GM12878 (cell line): ENCODE results near the gene PDE11A. TPM values are rescaled to one million over a fixed set of nuclear protein-coding genes. Genes with fewer than 3 reads are reported as not detected.

ENCODE experiments used
- ATAC-seq: fragments of 200-7000 bp; cut with Tn5 transposase; 3 replicates; pipeline ENCODE4 v1.9.1; 2020; ENCODE audit warnings: mild to moderate bottlenecking, moderate library complexity
- BruUV-seq: library from RNA; stranded (reverse); fragments of 400-500 nt; replicated peaks from 2 replicates; lab custom pipeline; 2021; lab: Mats Ljungman, UMichigan
- CTCF ChIA-PET: fragments of 300-600 bp; sonication (Branson Sonifier 250); formaldehyde crosslinking; extraction: SDS; loops from one replicate; lab custom pipeline; 2021; ENCODE audit warnings: inconsistent platforms; lab: Yijun Ruan, JAX
- POLR2A ChIA-PET: fragments of 350-600 bp; formaldehyde crosslinking; extraction: SDS; loops from one replicate; lab custom pipeline; 2021; ENCODE audit warnings: inconsistent platforms; lab: Charles Lee
- RAD21 ChIA-PET: fragments of 300-600 bp; sonication (Branson Sonifier 250); formaldehyde crosslinking; loops from one replicate; lab custom pipeline; 2023; ENCODE audit warnings: antibody characterized with exemption; ENCODE audit not compliant: unreplicated experiment; lab: Charles Lee
- SMC1A ChIA-PET: fragments of 300-600 bp; sonication (Branson Sonifier 250); formaldehyde crosslinking; loops from one replicate; lab custom pipeline; 2023; ENCODE audit not compliant: unreplicated experiment, uncharacterized antibody; lab: Charles Lee
- DNase-seq: peaks from one replicate; pipeline ENCODE4 v3.0.0-alpha.2; 2011; ENCODE audit warnings: low read depth, low spot score
- FAIRE-seq: peaks from 3 replicates; lab custom pipeline; 2011; peaks lifted over from hg19 to GRCh38; lab: Jason Lieb, UNC
- H2AFZ ChIP-seq: 2 replicates; pipeline ENCODE4 v1.6.0; 2011; ENCODE audit warnings: low read depth, low read length, control low read depth; ENCODE audit not compliant: control insufficient read depth
- H3K27ac ChIP-seq: 2 replicates; pipeline ENCODE4 v1.5.1; 2011; ENCODE audit warnings: control low read depth; ENCODE audit not compliant: control insufficient read depth, insufficient read depth
- H3K27me3 ChIP-seq, 2 experiments: replicated peaks in 1 of 2; 2 replicates each; pipeline versions ENCODE4 v1.6.0 to v1.6.1; 2011; ENCODE audit warnings: low read length in 1 of 2; ENCODE audit not compliant: control insufficient read depth in 2 of 2, insufficient read depth in 2 of 2
- H3K36me3 ChIP-seq, 2 experiments: 2 replicates each; pipeline ENCODE4 v1.5.1; 2011; ENCODE audit warnings: low read length in 1 of 2; ENCODE audit not compliant: control insufficient read depth in 2 of 2, insufficient read depth in 2 of 2
- H3K4me1 ChIP-seq: 2 replicates; pipeline ENCODE4 v1.6.1; 2011; ENCODE audit warnings: mild to moderate bottlenecking, low read length, moderate library complexity, mixed read lengths; ENCODE audit not compliant: control insufficient read depth, insufficient read depth
- H3K4me2 ChIP-seq: 2 replicates; pipeline ENCODE4 v1.6.0; 2011; ENCODE audit warnings: control low read depth; ENCODE audit not compliant: control insufficient read depth, insufficient read depth
- H3K4me3 ChIP-seq: fragments of 200-600 bp; sonication (generic); 2 replicates; pipeline ENCODE4 v1.5.1; 2016
- H3K79me2 ChIP-seq: 2 replicates; pipeline ENCODE4 v1.6.0; 2011; ENCODE audit warnings: low read length; ENCODE audit not compliant: control insufficient read depth, insufficient read depth
- H3K9ac ChIP-seq: 2 replicates; pipeline ENCODE4 v1.8.0; 2011; ENCODE audit warnings: low read length, control low read depth, mixed read lengths; ENCODE audit not compliant: control insufficient read depth, insufficient read depth
- H3K9me3 ChIP-seq: replicated peaks from 3 replicates; pipeline ENCODE4 v1.5.1; 2011; ENCODE audit warnings: mild to moderate bottlenecking, low read length; ENCODE audit not compliant: control insufficient read depth, insufficient read depth
- H4K20me1 ChIP-seq: 2 replicates; pipeline ENCODE4 v1.6.0; 2011; ENCODE audit not compliant: control insufficient read depth, insufficient read depth
- IKZF2 ChIP-seq, 2 experiments: fragments of 450-650 bp; IDR thresholded peaks; 2 replicates each; pipeline ENCODE4 v1.6.1; 2017; ENCODE audit warnings: mild to moderate bottlenecking in 2 of 2, moderate library complexity in 2 of 2
- NFYA ChIP-seq: IDR thresholded peaks from 2 replicates; pipeline ENCODE4 v1.6.1; 2011; ENCODE audit warnings: low read depth, mild to moderate bottlenecking, low read length, improper control_type of control experiment, borderline replicate concordance
- WGBS: methylation state at CpG from one replicate; pipeline ENCODE4 v1.1.6; 2016; ENCODE audit warnings: low lambda C conversion rate; ENCODE audit not compliant: insufficient replicate concordance, insufficient coverage; ENCODE audit errors: missing lambda C conversion rate; 5-methylcytosine and 5-hydroxymethylcytosine counted together
- in situ Hi-C: fragments of 300-500 bp; cut with MboI; formaldehyde crosslinking; loops from 9 replicates; pipeline ENCODE4 v1.14.3; 2018; ENCODE audit warnings: mixed read lengths
- intact Hi-C: fragments of 100-400 bp; cut with micrococcal nuclease; formaldehyde crosslinking; loops from one replicate; pipeline ENCODE4 v1.14.2; 2022; ENCODE audit not compliant: unreplicated experiment
- polyA plus RNA-seq, 11 experiments: library from polyadenylated mRNA; depleted of rRNA in 4 of 11; unstranded in 6 of 11; stranded (reverse) in 5 of 11; fragments of >200 nt; fragmentation: Nextera tagmentation in 4 of 11; fragmentation: Illumina TruSeq in 1 of 11; extraction: Ambion mirVana in 4 of 11; extraction: Trizol in 1 of 11; gene quantifications; 1 replicate in 1 of 11; 2 replicates in 10 of 11; pipeline versions ENCODE4 v1.2.1 to v1.2.3, GENCODE V29; 2011 to 2016; ENCODE audit warnings: inconsistent platforms in 2 of 11, missing spikeins in 2 of 11, low read depth in 1 of 11
- total RNA-seq, 4 experiments: library from RNA; depleted of rRNA in 3 of 4; stranded (reverse); fragments of >200 nt in 3 of 4; fragmentation: Illumina TruSeq in 1 of 4; extraction: Trizol in 1 of 4; gene quantifications; 2 replicates each; pipeline versions ENCODE4 v1.2.1 to v1.2.3, GENCODE V29; 2013 to 2021
- TF ChIP-seq, protein P1 (sequence below): fragments of 450-650 bp; IDR thresholded peaks from 2 replicates; pipeline ENCODE4 v1.6.1; 2017; ENCODE audit warnings: low read depth, mild to moderate bottlenecking, moderate library complexity

PDE11A gene
- total and polyA plus RNA-seq, 10 of the 15 experiments (the other 5 are each of a cell fraction or from before 2014, with no cell fraction given) = 0.01 to 0.17 (median 0.06) TPM; not detected in 5

- intact Hi-C loops (no loop called here), in situ Hi-C loops (no loop called here)
- Histone ChIP-seq H3K27me3 (no peaks in the 10 kb centered on the region), H3K9me3 (no peaks in the 10 kb centered on the region), H3K4me1 (peaks cover 22% of the 10 kb centered on the region), H2AFZ (peak overlapping the region; percentile 92), H3K9ac (no peak overlapping the region), H3K36me3 (no peaks in the 10 kb centered on the region), H4K20me1 (no peaks in the 10 kb centered on the region), H3K79me2 (no peaks in the 10 kb centered on the region), H3K4me2 (peak overlapping the region; percentile 67), H3K4me3 (no peak overlapping the region), H3K27ac (0 out of 2 replicates have a peak overlapping the region, but pooled peaks have one; percentile 13)
- TF ChIP-seq NFYA (no peak), IKZF2 (IDR thresholded peaks at IDR 0.05) (0 out of 4 replicates have a peak, but pooled peaks of 1 of the 2 experiments have one; percentile 19)
- TF ChIP-seq, protein P1, sequence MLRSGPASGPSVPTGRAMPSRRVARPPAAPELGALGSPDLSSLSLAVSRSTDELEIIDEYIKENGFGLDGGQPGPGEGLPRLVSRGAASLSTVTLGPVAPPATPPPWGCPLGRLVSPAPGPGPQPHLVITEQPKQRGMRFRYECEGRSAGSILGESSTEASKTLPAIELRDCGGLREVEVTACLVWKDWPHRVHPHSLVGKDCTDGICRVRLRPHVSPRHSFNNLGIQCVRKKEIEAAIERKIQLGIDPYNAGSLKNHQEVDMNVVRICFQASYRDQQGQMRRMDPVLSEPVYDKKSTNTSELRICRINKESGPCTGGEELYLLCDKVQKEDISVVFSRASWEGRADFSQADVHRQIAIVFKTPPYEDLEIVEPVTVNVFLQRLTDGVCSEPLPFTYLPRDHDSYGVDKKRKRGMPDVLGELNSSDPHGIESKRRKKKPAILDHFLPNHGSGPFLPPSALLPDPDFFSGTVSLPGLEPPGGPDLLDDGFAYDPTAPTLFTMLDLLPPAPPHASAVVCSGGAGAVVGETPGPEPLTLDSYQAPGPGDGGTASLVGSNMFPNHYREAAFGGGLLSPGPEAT = no peak
- ChIA-PET CTCF (interaction anchor here (0.7 to 2.1 kb wide), 4 partner anchors 10 to 293 kb away, joined by 3 to 8 read pairs (median 3); no protein-coding TSS in a partner anchor), POLR2A (interaction anchor here (0.9 kb wide), 1 partner anchor 47 kb away, joined by 3 read pairs; no protein-coding TSS in a partner anchor), RAD21 (no interaction called here), SMC1A (interaction anchor here (0.7 to 1.8 kb wide), 6 partner anchors 10 to 285 kb away, joined by 3 to 5 read pairs (median 4); no protein-coding TSS in a partner anchor)
- DNase-seq (no peak), ATAC-seq (no peak; the same call in 2 of the 3 replicates), FAIRE-seq (no peak)
- WGBS = 5% methylated on average over 4 of the region's 4 CpGs
- no TSS peak for BruUV-seq
Observed at GRCh38 chr2:177629357-177630024, 443.1 kb downstream of the PDE11A start.
